Measurements from ENCODE around the gene SBSN. TPM values are rescaled to one million over a fixed set of nuclear protein-coding genes. Genes with fewer than 3 reads are reported as not detected.

SBSN gene
- total and polyA plus RNA-seq, 10 of the 15 experiments (the other 5 are each of a cell fraction or from before 2014, with no cell fraction given): 0.09 TPM; not detected in 9

- no TSS peak for BruUV-seq (replicated peaks)
These were observed 23.1 kb upstream of the SBSN start for GRCh38 chr19:35551091-35551810.

More at GRCh38 chr19:35551091-35551810, 23.1 kb upstream of the SBSN start:
- H3K36me3 ChIP-seq (ENCODE audit: control insufficient read depth in 2 of 2, insufficient read depth in 2 of 2, low read length in 1 of 2): no peaks in the 10 kb centered on the region; a peak in 1 of 4 replicates
- ATAC-seq: no peak
- no peak overlapping the region for H3K4me3 ChIP-seq
- no peak overlapping the region for H3K9ac ChIP-seq (ENCODE audit: control insufficient read depth, insufficient read depth, low read length)
- POLR2A ChIA-PET: no interaction called here
- DNase-seq (ENCODE audit: low read depth, low spot score): no peak
- WGBS (ENCODE audit: insufficient coverage, insufficient replicate concordance, low lambda C conversion rate, missing lambda C conversion rate): 83% methylated on average over 21 of the region's 21 CpGs
- in situ Hi-C loops (cut with MboI) (no loop called here), intact Hi-C loops (cut with micrococcal nuclease; ENCODE audit: unreplicated experiment) (no loop called here)
- no peaks in the 10 kb centered on the region for H3K27me3 ChIP-seq (replicated peaks in 1 of 2; ENCODE audit: control insufficient read depth in 2 of 2, insufficient read depth in 2 of 2, low read length in 1 of 2)
- FAIRE-seq: no peak
- H4K20me1 ChIP-seq (ENCODE audit: control insufficient read depth, insufficient read depth): no peaks in the 10 kb centered on the region
- H2AFZ ChIP-seq (ENCODE audit: control insufficient read depth, low read depth, low read length): no peak overlapping the region
- H3K79me2 ChIP-seq (ENCODE audit: control insufficient read depth, insufficient read depth, low read length): peaks cover under 1% of the 10 kb centered on the region; the same call in 1 of the 2 replicates
- TF ChIP-seq TBL1XR1 (IDR thresholded peaks at IDR 0.05; ENCODE audit: low read depth, low read length) (no peak), TARDBP (IDR thresholded peaks at IDR 0.05; ENCODE audit: borderline replicate concordance) (no peak), PAX5 (IDR thresholded peaks at IDR 0.05; ENCODE audit: borderline replicate concordance, low read depth, low read length) (no peak), RELB (IDR thresholded peaks at IDR 0.05; ENCODE audit: low read depth) (no peak), SUPT20H (IDR thresholded peaks at IDR 0.05; ENCODE audit: borderline replicate concordance, control insufficient read depth, low read depth, low read length) (no peak), BCL11A (IDR thresholded peaks at IDR 0.05; ENCODE audit: low read depth, low read length) (no peak), PAX8 (IDR thresholded peaks at IDR 0.05) (no peak), STAT3 (IDR thresholded peaks at IDR 0.05; ENCODE audit: low read depth, low read length) (no peak), ATF7 (IDR thresholded peaks at IDR 0.05; ENCODE audit: low read depth) (no peak), NFYB (IDR thresholded peaks at IDR 0.05; ENCODE audit: insufficient read depth, low read depth, low read length) (no peak), NRF1 (conservative IDR thresholded peaks at IDR 0.05; ENCODE audit: low read depth, low read length) (no peak), MYB (IDR thresholded peaks at IDR 0.05; ENCODE audit: borderline replicate concordance, low read depth, low read length) (no peak), GABPA (IDR thresholded peaks at IDR 0.05; ENCODE audit: low read depth) (no peak)
- RAD21 ChIA-PET (ENCODE audit: unreplicated experiment): no interaction called here
- no peak overlapping the region for H3K4me2 ChIP-seq (ENCODE audit: control insufficient read depth, insufficient read depth)
- peaks cover 8% of the 10 kb centered on the region for H3K4me1 ChIP-seq (ENCODE audit: control insufficient read depth, insufficient read depth, low read length)
- no peak overlapping the region for H3K27ac ChIP-seq (ENCODE audit: control insufficient read depth, insufficient read depth)
- no peaks in the 10 kb centered on the region for H3K9me3 ChIP-seq (replicated peaks; ENCODE audit: control insufficient read depth, insufficient read depth, low read length)
- SMC1A ChIA-PET (ENCODE audit: uncharacterized antibody, unreplicated experiment): no interaction called here
- CTCF ChIA-PET: interaction anchor here (0.8 to 1.4 kb wide), 2 partner anchors 41 to 141 kb away, joined by 3 to 6 read pairs; no protein-coding TSS in a partner anchor

Data from GM12878 (cell line).